Measurements from ENCODE around the gene KPNA6.
"Not testable (repeated sequence)": the region's sequence is repeated elsewhere in the genome, so short reads cannot be mapped to it uniquely, and the experiment has no call there.

The KPNA6 gene

GRCh38 chr1:32100807-32101708, 6.8 kb upstream of the KPNA6 start:
- DNase-seq, result peak; percentile 81

- no peak for DNase-seq
These were observed 3.7 kb upstream of the KPNA6 start for GRCh38 chr1:32104127-32104526.

- no peak for DNase-seq
These were observed 2.5 kb upstream of the KPNA6 start for GRCh38 chr1:32105338-32105737.

GRCh38 chr1:32106663-32107275, 1.1 kb upstream of the KPNA6 start:
- no peak for DNase-seq

- no peak for DNase-seq
These were observed 3.3 kb downstream of the KPNA6 start for GRCh38 chr1:32111040-32111623.

GRCh38 chr1:32111789-32112188, 3.9 kb downstream of the KPNA6 start:
- DNase-seq, result no peak

GRCh38 chr1:32112806-32113375, 5.0 kb downstream of the KPNA6 start:
- DNase-seq, result no peak

- not testable (repeated sequence) for DNase-seq
These were observed 5.6 kb downstream of the KPNA6 start for GRCh38 chr1:32113436-32113835.

- DNase-seq, result no peak
These were observed 6.6 kb downstream of the KPNA6 start for GRCh38 chr1:32114420-32114819.

- peak; percentile 47 for DNase-seq
These were observed 7.6 kb downstream of the KPNA6 start for GRCh38 chr1:32115496-32115895.

- no peak for DNase-seq
These were observed 8.7 kb downstream of the KPNA6 start for GRCh38 chr1:32116531-32116930.

GRCh38 chr1:32122151-32122550, 14.3 kb downstream of the KPNA6 start:
- DNase-seq, result no peak

GRCh38 chr1:32123361-32123760, 15.5 kb downstream of the KPNA6 start:
- DNase-seq, result not testable (repeated sequence)

- DNase-seq, result no peak
These were observed 17.5 kb downstream of the KPNA6 start for GRCh38 chr1:32125313-32125712.

- no peak for DNase-seq
These were observed 18.9 kb downstream of the KPNA6 start for GRCh38 chr1:32126770-32127169.

- no peak for DNase-seq
These were observed 19.7 kb downstream of the KPNA6 start for GRCh38 chr1:32127409-32128198.

GRCh38 chr1:32128479-32128878, 20.6 kb downstream of the KPNA6 start:
- DNase-seq, result no peak

- DNase-seq, result no peak
These were observed 21.1 kb downstream of the KPNA6 start for GRCh38 chr1:32128964-32129363.

- not testable (repeated sequence) for DNase-seq
These were observed 26.1 kb downstream of the KPNA6 start for GRCh38 chr1:32133950-32134280.

GRCh38 chr1:32137111-32137510, 29.3 kb downstream of the KPNA6 start:
- no peak for DNase-seq

GRCh38 chr1:32138965-32139364, 31.1 kb downstream of the KPNA6 start:
- peak; percentile 71 for DNase-seq

- DNase-seq, result peak; percentile 58
These were observed 34.8 kb downstream of the KPNA6 start for GRCh38 chr1:32142446-32143301.

All from EL (cell line).